ENCODE data around the gene MICAL3. TPM values are rescaled to one million over a fixed set of nuclear protein-coding genes. Genes with fewer than 3 reads are reported as not detected.

MICAL3 gene
- total and polyA plus RNA-seq, 2 donors = 2.7 to 4.0 TPM

- H3K36me3 ChIP-seq (ENCODE audit: control insufficient read depth in 2 of 2, insufficient read depth in 2 of 2, low read length in 1 of 2) = peaks cover 0 to 6% of the 10 kb centered on the region in 2 donors
- H3K9me3 ChIP-seq (ENCODE audit: control insufficient read depth in 2 of 2, insufficient read depth in 1 of 2, low read length in 1 of 2) = peaks cover 4 to 10% of the 10 kb centered on the region in 2 donors
- no peak overlapping the region for H3K4me3 ChIP-seq (ENCODE audit: low read length in 2 of 2)
- DNase-seq (ENCODE audit: low read depth in 6 of 9, low spot score in 9 of 9) = no peak
- H3K27ac ChIP-seq (ENCODE audit: low read depth in 1 of 2, low read length in 1 of 2) = no peak overlapping the region
- no peaks in the 10 kb centered on the region for H3K27me3 ChIP-seq (ENCODE audit: control insufficient read depth in 2 of 2, insufficient read depth in 1 of 2, low read length in 1 of 2)
- H3K4me1 ChIP-seq (ENCODE audit: control insufficient read depth in 2 of 2, insufficient read depth in 2 of 2, low read length in 2 of 2) = peaks cover 33 to 64% of the 10 kb centered on the region in 2 donors
- WGBS = 88% methylated on average over 13 of the region's 13 CpGs
Observed at GRCh38 chr22:17782158-17782557, 242.2 kb downstream of the MICAL3 start.

- Histone ChIP-seq H3K4me1 (ENCODE audit: control insufficient read depth in 2 of 2, insufficient read depth in 2 of 2, low read length in 2 of 2) (peaks cover 33 to 61% of the 10 kb centered on the region in 2 donors), H3K27me3 (ENCODE audit: control insufficient read depth in 2 of 2, insufficient read depth in 1 of 2, low read length in 1 of 2) (no peaks in the 10 kb centered on the region), H3K4me3 (ENCODE audit: low read length in 2 of 2) (no peak overlapping the region), H3K36me3 (ENCODE audit: control insufficient read depth in 2 of 2, insufficient read depth in 2 of 2, low read length in 1 of 2) (peaks cover 0 to 6% of the 10 kb centered on the region in 2 donors), H3K9me3 (ENCODE audit: control insufficient read depth in 2 of 2, insufficient read depth in 1 of 2, low read length in 1 of 2) (peaks cover 4 to 10% of the 10 kb centered on the region in 2 donors), H3K27ac (ENCODE audit: low read depth in 1 of 2, low read length in 1 of 2) (peak overlapping the region; percentile 58 to 73)
- WGBS = 16% methylated on average over 12 of the region's 12 CpGs
- peak in 1 of 9 donors; percentile 73 for DNase-seq (ENCODE audit: low read depth in 6 of 9, low spot score in 9 of 9)
Observed at GRCh38 chr22:17781319-17782031, 242.9 kb downstream of the MICAL3 start.

GRCh38 chr22:17780741-17781318 lies 243.5 kb downstream of the MICAL3 start:
- Histone ChIP-seq H3K4me1 (ENCODE audit: control insufficient read depth in 2 of 2, insufficient read depth in 2 of 2, low read length in 2 of 2) (peaks cover 36 to 62% of the 10 kb centered on the region in 2 donors), H3K4me3 (ENCODE audit: low read length in 2 of 2) (no peak overlapping the region), H3K36me3 (ENCODE audit: control insufficient read depth in 2 of 2, insufficient read depth in 2 of 2, low read length in 1 of 2) (peaks cover 0 to 6% of the 10 kb centered on the region in 2 donors), H3K27me3 (ENCODE audit: control insufficient read depth in 2 of 2, insufficient read depth in 1 of 2, low read length in 1 of 2) (no peaks in the 10 kb centered on the region), H3K9me3 (ENCODE audit: control insufficient read depth in 2 of 2, insufficient read depth in 1 of 2, low read length in 1 of 2) (peaks cover 4 to 10% of the 10 kb centered on the region in 2 donors), H3K27ac (ENCODE audit: low read depth in 1 of 2, low read length in 1 of 2) (peak overlapping the region; percentile 58 to 73)
- 72% methylated on average over 10 of the region's 10 CpGs for WGBS
- DNase-seq (ENCODE audit: low read depth in 6 of 9, low spot score in 9 of 9) = no peak

- no peak overlapping the region for H3K4me3 ChIP-seq (ENCODE audit: low read length in 2 of 2)
- H3K36me3 ChIP-seq (ENCODE audit: control insufficient read depth in 2 of 2, insufficient read depth in 2 of 2, low read length in 1 of 2) = peaks cover 0 to 6% of the 10 kb centered on the region in 2 donors
- no peaks in the 10 kb centered on the region for H3K27me3 ChIP-seq (ENCODE audit: control insufficient read depth in 2 of 2, insufficient read depth in 1 of 2, low read length in 1 of 2)
- H3K9me3 ChIP-seq (ENCODE audit: control insufficient read depth in 2 of 2, insufficient read depth in 1 of 2, low read length in 1 of 2) = peaks cover 4 to 10% of the 10 kb centered on the region in 2 donors
- peak overlapping the region in 1 of 2 donors; percentile 17 for H3K27ac ChIP-seq (ENCODE audit: low read depth in 1 of 2, low read length in 1 of 2)
- peaks cover 38 to 66% of the 10 kb centered on the region in 2 donors for H3K4me1 ChIP-seq (ENCODE audit: control insufficient read depth in 2 of 2, insufficient read depth in 2 of 2, low read length in 2 of 2)
- 54% methylated on average over 19 of the region's 19 CpGs for WGBS
- DNase-seq (ENCODE audit: low read depth in 6 of 9, low spot score in 9 of 9) = no peak
Observed at GRCh38 chr22:17780116-17780740, 244.1 kb downstream of the MICAL3 start.

- H3K36me3 ChIP-seq (ENCODE audit: control insufficient read depth in 2 of 2, insufficient read depth in 2 of 2, low read length in 1 of 2) = peaks cover 0 to 6% of the 10 kb centered on the region in 2 donors
- no peak for DNase-seq (ENCODE audit: low read depth in 6 of 9, low spot score in 9 of 9)
- no peaks in the 10 kb centered on the region for H3K27me3 ChIP-seq (ENCODE audit: control insufficient read depth in 2 of 2, insufficient read depth in 1 of 2, low read length in 1 of 2)
- no peak overlapping the region for H3K4me3 ChIP-seq (ENCODE audit: low read length in 2 of 2)
- H3K4me1 ChIP-seq (ENCODE audit: control insufficient read depth in 2 of 2, insufficient read depth in 2 of 2, low read length in 2 of 2) = peaks cover 44 to 73% of the 10 kb centered on the region in 2 donors
- 81% methylated on average over 27 of the region's 27 CpGs for WGBS
- H3K9me3 ChIP-seq (ENCODE audit: control insufficient read depth in 2 of 2, insufficient read depth in 1 of 2, low read length in 1 of 2) = peaks cover 4 to 10% of the 10 kb centered on the region in 2 donors
- H3K27ac ChIP-seq (ENCODE audit: low read depth in 1 of 2, low read length in 1 of 2) = no peak overlapping the region
Observed at GRCh38 chr22:17779286-17780115, 244.9 kb downstream of the MICAL3 start.

- H3K4me1 ChIP-seq (ENCODE audit: control insufficient read depth in 2 of 2, insufficient read depth in 2 of 2, low read length in 2 of 2) = peaks cover 45 to 74% of the 10 kb centered on the region in 2 donors
- no peak overlapping the region for H3K27ac ChIP-seq (ENCODE audit: low read depth in 1 of 2, low read length in 1 of 2)
- peaks cover 4 to 10% of the 10 kb centered on the region in 2 donors for H3K9me3 ChIP-seq (ENCODE audit: control insufficient read depth in 2 of 2, insufficient read depth in 1 of 2, low read length in 1 of 2)
- 98% methylated on average over 23 of the region's 23 CpGs for WGBS
- H3K4me3 ChIP-seq (ENCODE audit: low read length in 2 of 2) = peak overlapping the region in 1 of 2 donors; percentile 67
- peaks cover 0 to 6% of the 10 kb centered on the region in 2 donors for H3K36me3 ChIP-seq (ENCODE audit: control insufficient read depth in 2 of 2, insufficient read depth in 2 of 2, low read length in 1 of 2)
- H3K27me3 ChIP-seq (ENCODE audit: control insufficient read depth in 2 of 2, insufficient read depth in 1 of 2, low read length in 1 of 2) = peaks cover 0 to under 1% of the 10 kb centered on the region in 2 donors
- no peak for DNase-seq (ENCODE audit: low read depth in 6 of 9, low spot score in 9 of 9)
Observed at GRCh38 chr22:17778412-17778976, 245.9 kb downstream of the MICAL3 start.

- H3K4me3 ChIP-seq (ENCODE audit: low read length in 2 of 2) = peak overlapping the region; percentile 57 to 67
- H3K9me3 ChIP-seq (ENCODE audit: control insufficient read depth in 2 of 2, insufficient read depth in 1 of 2, low read length in 1 of 2) = peaks cover 4 to 10% of the 10 kb centered on the region in 2 donors
- H3K36me3 ChIP-seq (ENCODE audit: control insufficient read depth in 2 of 2, insufficient read depth in 2 of 2, low read length in 1 of 2) = peaks cover 0 to 6% of the 10 kb centered on the region in 2 donors
- DNase-seq (ENCODE audit: low read depth in 6 of 9, low spot score in 9 of 9) = no peak
- peaks cover 0 to 2% of the 10 kb centered on the region in 2 donors for H3K27me3 ChIP-seq (ENCODE audit: control insufficient read depth in 2 of 2, insufficient read depth in 1 of 2, low read length in 1 of 2)
- H3K27ac ChIP-seq (ENCODE audit: low read depth in 1 of 2, low read length in 1 of 2) = peak overlapping the region; percentile 79 to 91
- peaks cover 51 to 82% of the 10 kb centered on the region in 2 donors for H3K4me1 ChIP-seq (ENCODE audit: control insufficient read depth in 2 of 2, insufficient read depth in 2 of 2, low read length in 2 of 2)
- WGBS = 55% methylated on average over 6 of the region's 6 CpGs
Observed at GRCh38 chr22:17777717-17778044, 246.7 kb downstream of the MICAL3 start.

- Histone ChIP-seq H3K27me3 (ENCODE audit: control insufficient read depth in 2 of 2, insufficient read depth in 1 of 2, low read length in 1 of 2) (peaks cover 0 to 2% of the 10 kb centered on the region in 2 donors), H3K27ac (ENCODE audit: low read depth in 1 of 2, low read length in 1 of 2) (peak overlapping the region; percentile 79 to 91), H3K4me3 (ENCODE audit: low read length in 2 of 2) (peak overlapping the region; percentile 57 to 67), H3K9me3 (ENCODE audit: control insufficient read depth in 2 of 2, insufficient read depth in 1 of 2, low read length in 1 of 2) (peaks cover 4 to 10% of the 10 kb centered on the region in 2 donors), H3K36me3 (ENCODE audit: control insufficient read depth in 2 of 2, insufficient read depth in 2 of 2, low read length in 1 of 2) (peaks cover under 1 to 7% of the 10 kb centered on the region in 2 donors), H3K4me1 (ENCODE audit: control insufficient read depth in 2 of 2, insufficient read depth in 2 of 2, low read length in 2 of 2) (peaks cover 49 to 84% of the 10 kb centered on the region in 2 donors)
- peak in 4 of 9 donors; percentile 61 to 80 (median 66) for DNase-seq (ENCODE audit: low read depth in 6 of 9, low spot score in 9 of 9)
- 30% methylated on average over 27 of the region's 27 CpGs for WGBS
Observed at GRCh38 chr22:17777005-17777716, 247.2 kb downstream of the MICAL3 start.
